ENCODE data around the gene ANXA11. TPM values are rescaled to one million over a fixed set of nuclear protein-coding genes. Genes with fewer than 3 reads are reported as not detected.
A peak's percentile ranks its signal among the peaks of the same experiment; 100 is the strongest.

ANXA11 gene
- total RNA-seq, 2 donors from 2014 or later = 158 to 174 TPM

GRCh38 chr10:80177781-80178636, 27.3 kb downstream of the ANXA11 start:
- WGBS = 80% methylated on average over 12 of the region's 12 CpGs

GRCh38 chr10:80176526-80176925, 28.8 kb downstream of the ANXA11 start:
- TF ChIP-seq POLR2AphosphoS5 (IDR thresholded peaks at IDR 0.05) (no peak), POLR2A (IDR thresholded peaks at IDR 0.05) (no peak)
- TF ChIP-seq, protein P1, sequence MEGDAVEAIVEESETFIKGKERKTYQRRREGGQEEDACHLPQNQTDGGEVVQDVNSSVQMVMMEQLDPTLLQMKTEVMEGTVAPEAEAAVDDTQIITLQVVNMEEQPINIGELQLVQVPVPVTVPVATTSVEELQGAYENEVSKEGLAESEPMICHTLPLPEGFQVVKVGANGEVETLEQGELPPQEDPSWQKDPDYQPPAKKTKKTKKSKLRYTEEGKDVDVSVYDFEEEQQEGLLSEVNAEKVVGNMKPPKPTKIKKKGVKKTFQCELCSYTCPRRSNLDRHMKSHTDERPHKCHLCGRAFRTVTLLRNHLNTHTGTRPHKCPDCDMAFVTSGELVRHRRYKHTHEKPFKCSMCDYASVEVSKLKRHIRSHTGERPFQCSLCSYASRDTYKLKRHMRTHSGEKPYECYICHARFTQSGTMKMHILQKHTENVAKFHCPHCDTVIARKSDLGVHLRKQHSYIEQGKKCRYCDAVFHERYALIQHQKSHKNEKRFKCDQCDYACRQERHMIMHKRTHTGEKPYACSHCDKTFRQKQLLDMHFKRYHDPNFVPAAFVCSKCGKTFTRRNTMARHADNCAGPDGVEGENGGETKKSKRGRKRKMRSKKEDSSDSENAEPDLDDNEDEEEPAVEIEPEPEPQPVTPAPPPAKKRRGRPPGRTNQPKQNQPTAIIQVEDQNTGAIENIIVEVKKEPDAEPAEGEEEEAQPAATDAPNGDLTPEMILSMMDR (IDR thresholded peaks at IDR 0.05) = no peak
- H3K4me3 ChIP-seq = no peak overlapping the region
- WGBS = 86% methylated on average over 6 of the region's 6 CpGs
- H3K9me3 ChIP-seq = no peaks in the 10 kb centered on the region
- no peaks in the 10 kb centered on the region for H3K36me3 ChIP-seq
- no peak for DNase-seq (ENCODE audit: low spot score)
- H3K27ac ChIP-seq = no peak overlapping the region
- H3K4me1 ChIP-seq (replicated peaks) = peaks cover 15% of the 10 kb centered on the region
- H3K27me3 ChIP-seq (replicated peaks; ENCODE audit: insufficient read depth) = no peaks in the 10 kb centered on the region
- intact Hi-C loops (cut with DNase I) = no loop called here

More at GRCh38 chr10:80177781-80178636, 27.3 kb downstream of the ANXA11 start:
- Histone ChIP-seq H3K27me3 (replicated peaks; ENCODE audit: insufficient read depth) (no peaks in the 10 kb centered on the region), H3K27ac (no peak overlapping the region), H3K4me1 (replicated peaks) (peaks cover 9% of the 10 kb centered on the region), H3K36me3 (no peaks in the 10 kb centered on the region), H3K4me3 (no peak overlapping the region), H3K9me3 (no peaks in the 10 kb centered on the region)
- intact Hi-C loops (cut with DNase I) = no loop called here
- TF ChIP-seq POLR2A (IDR thresholded peaks at IDR 0.05) (no peak), POLR2AphosphoS5 (IDR thresholded peaks at IDR 0.05) (no peak)
- TF ChIP-seq, protein P1 (IDR thresholded peaks at IDR 0.05) = no peak
- no peak for DNase-seq (ENCODE audit: low spot score)

DNA sequence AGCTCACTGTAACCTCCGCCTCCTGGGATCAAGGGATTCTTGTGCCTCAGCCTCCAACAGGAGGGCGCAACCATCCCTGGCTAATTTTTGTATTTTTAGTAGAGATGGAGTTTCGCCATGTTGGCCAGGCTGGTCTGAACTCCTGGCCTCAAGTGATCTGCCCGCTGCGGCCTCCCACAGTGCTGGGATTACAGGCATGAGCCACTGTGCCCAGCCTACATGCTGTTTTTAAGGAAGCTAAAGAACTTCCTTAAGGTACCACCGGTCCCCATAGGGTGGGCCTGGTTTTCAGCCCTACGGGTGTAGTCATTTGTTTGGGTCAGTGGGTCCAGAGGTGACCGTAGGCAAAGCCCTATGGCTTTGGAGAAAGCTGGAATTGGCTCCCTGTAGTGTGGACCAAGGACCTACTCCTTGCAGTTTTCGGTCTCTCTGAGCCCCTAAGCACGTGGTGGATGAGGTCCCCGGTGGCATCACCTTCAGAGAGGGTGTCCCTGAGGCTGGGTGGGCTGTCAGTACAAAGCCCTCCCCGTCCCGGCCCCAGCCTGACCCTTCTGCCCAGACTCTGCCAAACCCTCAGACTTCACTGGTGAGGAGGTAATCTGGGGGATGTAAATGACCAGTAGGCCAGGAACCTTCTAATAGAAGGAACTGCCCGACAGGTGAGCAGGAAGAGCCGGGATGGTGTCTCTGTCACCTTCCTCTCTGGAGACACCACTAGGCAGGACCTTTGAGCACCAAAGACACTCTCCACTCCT, 30.5 kb downstream of the ANXA11 start:
- H3K4me3 ChIP-seq = no peak overlapping the region
- intact Hi-C loops (cut with DNase I) = no loop called here
- H3K36me3 ChIP-seq = no peaks in the 10 kb centered on the region
- H3K9me3 ChIP-seq = no peaks in the 10 kb centered on the region
- H3K27ac ChIP-seq = no peak overlapping the region
- 90% methylated on average over 15 of the region's 15 CpGs for WGBS
- peaks cover 17% of the 10 kb centered on the region for H3K4me1 ChIP-seq (replicated peaks)
- H3K27me3 ChIP-seq (replicated peaks; ENCODE audit: insufficient read depth) = no peaks in the 10 kb centered on the region
- TF ChIP-seq POLR2AphosphoS5 (IDR thresholded peaks at IDR 0.05) (no peak), POLR2A (IDR thresholded peaks at IDR 0.05) (no peak)
- TF ChIP-seq, protein P1 (IDR thresholded peaks at IDR 0.05) = no peak
- no peak for DNase-seq (ENCODE audit: low spot score)

DNA sequence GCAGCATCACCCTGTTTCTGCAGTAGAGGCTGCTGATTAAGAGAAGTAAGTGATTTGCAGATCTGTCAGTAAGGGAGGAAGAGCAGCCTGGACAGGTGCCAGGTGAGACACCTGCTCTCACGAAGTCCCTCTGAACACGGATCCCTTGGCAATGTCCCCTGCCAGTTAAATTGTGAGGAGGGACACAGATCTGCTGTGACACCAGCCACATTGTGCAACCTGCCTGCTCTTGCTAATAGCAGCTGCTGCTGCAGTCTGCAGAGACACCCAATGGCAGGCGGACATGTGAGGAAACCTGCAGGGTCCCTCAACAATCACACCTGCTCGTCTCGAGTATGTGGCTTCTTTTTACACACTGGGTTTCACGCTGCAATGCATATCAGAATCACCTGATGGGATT, 31.9 kb downstream of the ANXA11 start:
- DNase-seq (ENCODE audit: low spot score) = peak; percentile 15
- TF ChIP-seq, protein P1 (IDR thresholded peaks at IDR 0.05) = no peak
- TF ChIP-seq POLR2AphosphoS5 (IDR thresholded peaks at IDR 0.05) (no peak), POLR2A (IDR thresholded peaks at IDR 0.05) (no peak)
- Histone ChIP-seq H3K36me3 (no peaks in the 10 kb centered on the region), H3K4me1 (replicated peaks) (peaks cover 27% of the 10 kb centered on the region), H3K27me3 (replicated peaks; ENCODE audit: insufficient read depth) (no peaks in the 10 kb centered on the region), H3K27ac (peak overlapping the region; percentile 84 to 89), H3K4me3 (no peak overlapping the region), H3K9me3 (no peaks in the 10 kb centered on the region)
- intact Hi-C loops (cut with DNase I) = no loop called here
- 44% methylated on average over 6 of the region's 6 CpGs for WGBS

All from prostate gland (tissue), 2 donors.